Stimulated activated naive CD4-positive, alpha-beta T cell (primary cell): Measurements from ENCODE around the gene MYEOV.

Experiments used
- DNase-seq, 6 experiments: peaks; one replicate each; lab custom pipeline; 2025; lab: John Stamatoyannopoulos, UW

MYEOV gene

DNA sequence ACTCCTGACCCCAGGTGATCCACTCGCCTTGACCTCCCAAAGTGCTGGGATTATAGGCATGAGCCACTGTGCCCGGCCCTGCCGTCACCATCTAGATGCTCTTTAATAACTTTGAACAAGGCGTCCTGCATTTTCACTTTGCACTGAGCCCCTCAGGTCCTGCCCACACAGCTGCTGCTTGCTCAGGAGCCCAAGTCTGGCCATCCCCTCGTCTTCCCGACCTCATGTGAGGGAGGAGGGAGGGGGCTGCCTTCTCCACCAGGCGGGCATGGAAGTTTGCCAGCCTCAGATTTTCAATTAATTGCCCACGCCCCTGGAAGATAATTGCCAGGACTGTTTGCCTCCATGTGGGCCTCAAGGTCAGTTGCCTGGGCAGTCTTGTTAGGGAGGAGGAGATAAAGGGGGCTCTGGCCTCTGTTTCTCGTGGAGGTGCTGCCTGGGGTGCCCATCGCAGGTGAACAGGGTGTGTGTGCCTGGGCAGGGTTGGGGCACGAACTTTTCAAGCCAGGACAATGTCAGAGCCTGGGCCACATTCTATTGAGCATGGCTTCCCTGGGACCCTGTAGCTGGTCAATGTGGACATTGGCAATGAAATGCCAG, 27.9 kb upstream of the MYEOV start:
- DNase-seq = no peak

DNA sequence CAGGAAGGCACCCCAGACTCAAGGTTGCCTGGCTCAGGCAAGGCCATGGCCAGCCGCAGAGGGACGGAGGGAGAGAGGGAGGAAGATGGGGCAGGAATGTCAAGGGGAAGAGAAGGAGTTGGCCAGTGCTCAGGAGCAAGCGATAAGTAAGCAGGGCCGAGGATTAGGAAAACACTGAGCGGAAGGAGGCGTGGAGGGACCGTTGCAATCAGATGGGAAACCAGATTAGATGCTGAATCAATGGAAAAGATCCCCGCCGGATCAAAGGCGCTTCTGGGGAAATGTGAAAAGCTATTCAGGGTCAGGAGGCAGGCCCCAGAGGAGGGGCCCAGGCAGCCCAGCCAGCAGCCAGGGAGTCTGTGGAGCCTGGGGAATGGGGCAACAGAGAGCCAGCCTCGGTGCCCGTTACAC, 26.6 kb upstream of the MYEOV start:
- no peak for DNase-seq

DNA sequence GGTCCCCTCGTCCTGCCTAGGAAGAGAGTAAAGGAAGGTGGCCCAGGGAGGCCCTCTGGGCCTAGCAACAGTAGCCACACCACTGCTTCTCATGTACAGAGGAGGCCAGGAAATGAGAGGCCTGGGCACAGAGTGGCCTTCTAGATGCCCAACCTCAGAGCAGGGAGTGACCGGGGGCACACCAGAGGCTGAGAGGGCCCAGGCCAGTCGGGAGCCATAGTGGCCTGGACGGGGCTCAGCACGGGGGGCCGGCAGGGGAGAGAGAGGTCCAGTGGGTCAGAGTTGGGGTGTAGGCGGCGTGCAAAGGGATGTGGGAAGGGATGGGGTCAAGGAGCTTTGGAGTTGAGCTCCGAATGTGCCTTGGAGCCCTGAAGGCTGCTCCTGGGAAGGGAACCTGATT, 25.0 kb upstream of the MYEOV start:
- no peak for DNase-seq

DNA sequence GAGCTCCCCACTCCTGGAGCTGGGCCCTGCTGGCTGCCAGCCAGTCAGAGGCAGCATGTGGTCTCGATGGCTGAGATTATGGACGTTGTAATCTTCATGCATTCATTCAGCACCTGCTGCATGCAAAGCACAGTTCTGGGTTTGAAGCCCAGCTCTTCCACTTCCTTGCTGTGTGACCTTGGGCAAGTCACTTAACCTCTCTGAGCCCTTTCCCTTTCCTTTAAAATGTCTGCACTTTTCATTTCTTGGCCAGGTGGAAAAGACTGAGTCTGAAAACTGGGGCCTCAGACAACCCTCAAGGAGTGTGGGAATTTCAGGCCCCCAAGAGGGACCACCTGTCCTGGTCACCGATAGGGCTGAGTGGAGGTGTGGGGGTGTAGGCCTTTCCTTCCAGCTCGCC, 24.6 kb upstream of the MYEOV start:
- DNase-seq = no peak

DNA sequence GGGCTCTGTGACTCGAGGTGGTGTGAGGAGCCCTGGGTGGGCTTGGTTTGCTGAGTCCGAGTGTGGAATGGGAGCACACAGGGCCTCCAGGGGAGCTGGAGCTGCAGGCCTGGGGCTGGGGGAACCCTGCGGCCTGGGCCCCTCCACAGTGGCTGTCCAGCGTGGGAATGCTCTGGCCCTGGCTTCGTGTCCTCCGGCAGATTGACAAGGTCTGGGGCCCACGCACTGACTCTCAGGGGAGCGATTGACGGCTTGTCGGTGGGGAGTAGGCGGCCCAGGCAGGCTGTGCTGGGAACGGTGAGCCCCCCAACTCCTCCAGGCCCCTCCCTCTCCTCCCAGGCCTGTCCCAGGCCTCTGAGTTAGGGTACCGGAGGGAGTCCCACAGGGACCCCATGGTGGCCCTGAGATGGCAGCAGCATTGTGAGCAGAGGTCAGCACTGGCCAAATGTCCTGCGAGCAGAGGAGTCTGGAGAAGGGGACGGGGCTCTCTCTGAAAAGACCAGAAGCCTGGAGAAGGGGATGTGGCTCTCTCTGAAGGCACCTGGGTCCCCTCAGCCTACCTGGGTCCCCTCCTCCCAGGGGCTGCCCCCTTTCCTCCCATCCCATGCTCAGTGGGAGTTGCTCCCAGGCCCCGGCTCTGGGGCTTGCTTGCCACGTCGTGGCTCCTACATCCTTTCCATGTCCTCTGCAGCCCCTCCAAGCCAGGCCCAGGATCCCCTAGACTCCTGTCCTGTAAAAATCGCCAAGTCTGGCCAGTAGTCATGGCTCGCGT, 23.8 kb upstream of the MYEOV start:
- DNase-seq = no peak

DNA sequence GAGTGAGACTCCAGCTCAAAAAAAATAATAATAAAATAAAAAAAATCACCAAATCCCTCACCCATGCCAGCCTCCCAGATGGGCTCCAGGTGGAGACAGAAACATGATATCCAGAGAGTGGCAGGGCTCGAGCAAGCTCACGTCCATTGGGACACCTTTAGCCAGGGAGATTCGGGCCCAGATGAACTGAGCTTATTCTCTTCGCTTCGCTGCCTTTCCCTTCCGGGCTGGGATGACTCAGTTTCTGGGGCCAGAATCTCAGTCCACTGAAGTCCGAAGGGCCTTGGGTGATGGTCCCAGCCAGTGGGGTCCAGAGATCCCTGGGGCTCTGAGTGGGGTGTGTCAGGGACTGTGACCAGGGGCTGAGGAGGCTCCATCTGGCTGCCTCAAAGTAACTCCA, 23.0 kb upstream of the MYEOV start:
- DNase-seq = no peak

DNA sequence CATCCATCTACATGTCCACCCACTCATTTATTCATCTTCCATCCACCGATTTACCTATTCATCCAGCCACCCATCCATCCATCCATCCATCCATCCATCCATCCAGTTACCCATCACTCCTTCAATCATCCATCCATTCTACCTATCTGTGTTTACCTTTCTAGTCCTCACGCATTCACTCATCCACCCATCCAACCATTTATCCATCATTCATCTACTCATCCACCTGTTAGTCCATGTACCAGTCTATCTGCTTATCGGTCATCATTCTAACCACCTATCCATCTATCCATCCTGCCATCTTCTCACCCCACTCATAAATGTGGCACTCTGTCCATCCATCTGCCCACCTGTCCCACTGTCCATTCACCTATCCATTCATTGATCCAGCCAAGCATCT, 21.9 kb upstream of the MYEOV start:
- no peak for DNase-seq

DNA sequence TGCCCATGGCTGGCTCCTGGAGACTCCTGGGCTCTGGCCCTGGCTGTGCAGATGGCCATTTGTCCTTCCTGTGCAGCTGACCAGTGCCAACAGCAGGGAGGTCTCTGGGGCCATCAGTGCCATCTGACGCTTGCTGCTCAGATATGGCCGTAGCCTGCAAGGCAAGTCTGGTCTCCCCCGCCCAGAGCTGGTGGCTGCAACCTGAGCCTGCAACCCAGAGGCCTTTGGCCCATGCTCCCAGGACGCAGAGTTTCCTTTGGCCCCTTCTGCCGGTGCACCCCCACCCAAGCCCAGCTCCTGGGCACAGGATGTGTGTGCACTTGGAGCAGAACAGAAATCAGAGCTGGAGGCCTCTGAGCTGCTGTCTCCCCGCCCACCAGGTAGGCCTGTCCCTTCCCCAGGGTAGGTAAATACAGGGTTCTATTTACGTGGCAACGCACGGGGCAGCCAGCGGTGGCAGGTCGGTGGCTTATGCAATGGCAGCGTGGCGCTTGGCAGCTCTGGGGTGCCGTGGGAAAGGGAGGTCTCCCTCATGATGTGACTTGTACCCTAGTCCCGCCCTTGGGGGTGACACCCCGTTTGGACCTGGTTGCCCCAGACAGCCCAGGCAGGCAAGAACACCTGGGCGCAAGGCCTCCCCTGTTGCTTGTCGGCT, 21.0 kb upstream of the MYEOV start:
- DNase-seq = no peak

DNA sequence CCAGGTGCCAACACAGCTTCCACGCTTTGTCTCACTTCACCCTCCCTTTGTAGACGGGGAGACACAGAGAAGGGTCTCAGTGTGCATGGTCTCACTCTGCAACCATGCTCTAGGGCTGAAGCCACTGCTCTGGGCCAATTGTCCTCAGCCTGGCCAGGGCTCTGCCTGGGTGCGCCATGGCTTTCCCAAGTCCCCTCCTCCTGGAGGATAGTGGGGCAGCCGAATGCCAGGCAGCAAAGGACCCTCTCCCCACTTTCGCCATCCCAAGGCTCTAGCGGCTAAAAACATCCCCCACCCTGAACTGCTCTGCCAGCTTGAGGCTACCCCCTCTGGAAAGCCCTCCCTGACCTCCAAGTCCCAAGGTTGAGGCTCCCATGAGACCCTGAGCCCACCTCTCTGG, 20.4 kb upstream of the MYEOV start:
- DNase-seq = no peak

DNA sequence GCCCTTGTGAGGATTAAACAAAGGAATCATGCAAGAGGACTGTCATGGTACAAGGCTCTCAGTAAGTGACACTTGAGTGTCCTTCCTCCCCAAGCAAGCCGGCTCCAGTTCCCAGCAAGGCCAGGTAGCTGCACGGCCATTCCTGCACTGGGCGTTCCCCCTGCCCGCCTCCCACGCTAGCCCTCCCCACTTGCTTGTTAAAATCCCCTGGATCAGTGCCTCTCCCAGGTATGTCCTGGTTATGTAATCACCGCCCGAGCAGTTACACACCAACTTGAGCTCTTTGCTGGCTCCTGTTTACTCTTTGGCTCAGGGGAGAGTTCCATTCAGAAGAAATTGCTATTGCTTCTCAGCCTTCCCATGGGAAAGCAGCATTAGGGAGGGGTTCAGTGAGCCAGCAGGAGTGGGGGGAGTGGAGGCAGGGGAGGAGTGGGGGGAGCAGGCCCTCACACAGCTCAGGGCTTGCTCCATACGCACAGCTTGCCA, 19.4 kb upstream of the MYEOV start:
- DNase-seq = no peak

DNA sequence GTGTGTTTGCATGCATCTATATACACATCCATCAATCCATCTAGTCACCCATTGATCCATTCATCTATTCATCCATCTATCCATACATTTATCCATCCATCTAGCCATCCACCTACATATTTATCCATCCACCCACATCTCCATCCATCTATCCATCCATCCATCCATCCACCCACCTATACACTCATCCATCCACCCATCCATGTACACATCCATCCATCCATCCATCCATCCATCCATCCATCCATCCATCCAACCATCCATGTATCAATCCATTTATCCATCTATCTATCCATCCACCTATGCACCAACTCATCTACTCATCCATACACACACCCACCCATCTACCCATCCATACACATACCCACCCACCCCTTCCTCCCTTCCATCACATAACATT, 18.8 kb upstream of the MYEOV start:
- no peak for DNase-seq

DNA sequence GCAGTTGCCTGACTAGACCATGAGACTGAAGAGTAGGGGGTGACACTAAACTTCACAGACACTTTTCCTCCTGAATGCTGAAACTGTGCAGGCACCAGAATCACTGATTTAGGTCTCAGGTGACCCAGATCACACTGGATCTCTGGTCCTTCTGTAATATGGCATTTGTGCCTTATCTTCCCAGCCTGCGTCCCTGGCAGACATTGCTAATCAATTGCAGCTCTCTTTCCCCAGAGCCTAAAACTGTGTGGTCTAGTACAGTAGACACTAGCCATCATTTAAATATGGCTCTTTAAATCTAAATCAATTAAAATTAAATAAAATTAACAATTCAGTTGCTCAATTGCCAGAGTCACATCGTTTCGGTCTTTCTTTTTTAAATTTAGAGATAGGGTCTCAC, 17.8 kb upstream of the MYEOV start:
- DNase-seq = no peak

DNA sequence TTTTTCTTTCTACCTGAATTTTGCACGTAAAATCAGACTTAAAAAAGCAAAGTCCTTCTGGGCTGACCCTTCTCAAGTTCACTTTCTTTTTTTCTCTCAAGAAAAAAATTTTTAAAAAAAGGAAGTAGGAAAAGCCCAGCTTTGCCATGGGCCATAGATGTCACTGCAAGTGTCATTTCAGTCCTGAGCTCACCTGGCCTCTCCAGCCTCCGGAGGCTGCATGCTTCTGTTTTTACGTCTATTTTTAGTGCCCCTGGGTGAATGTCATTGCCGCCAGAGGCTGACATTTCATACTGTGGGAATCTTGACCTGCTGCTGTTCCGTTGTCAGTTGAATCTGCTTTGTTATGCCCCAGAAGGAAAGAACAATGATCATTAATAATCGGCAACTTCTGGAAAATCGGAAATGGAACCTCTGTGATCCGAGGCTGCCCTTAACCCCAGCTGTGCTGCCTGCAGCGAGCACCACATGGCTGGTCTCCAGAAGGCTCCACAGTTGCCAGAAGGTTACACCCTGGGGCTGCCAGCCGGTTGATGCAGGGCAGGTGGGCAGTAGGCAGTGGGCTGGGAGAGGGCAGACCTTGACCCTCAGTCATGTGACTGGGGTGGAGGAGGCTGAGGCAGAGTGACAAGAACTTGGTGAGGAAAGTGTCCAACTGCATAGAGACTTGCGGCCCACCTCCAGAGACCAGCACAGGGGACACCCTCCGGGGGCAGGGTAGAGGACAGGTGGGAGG, 16.7 kb upstream of the MYEOV start:
- no peak for DNase-seq

DNA sequence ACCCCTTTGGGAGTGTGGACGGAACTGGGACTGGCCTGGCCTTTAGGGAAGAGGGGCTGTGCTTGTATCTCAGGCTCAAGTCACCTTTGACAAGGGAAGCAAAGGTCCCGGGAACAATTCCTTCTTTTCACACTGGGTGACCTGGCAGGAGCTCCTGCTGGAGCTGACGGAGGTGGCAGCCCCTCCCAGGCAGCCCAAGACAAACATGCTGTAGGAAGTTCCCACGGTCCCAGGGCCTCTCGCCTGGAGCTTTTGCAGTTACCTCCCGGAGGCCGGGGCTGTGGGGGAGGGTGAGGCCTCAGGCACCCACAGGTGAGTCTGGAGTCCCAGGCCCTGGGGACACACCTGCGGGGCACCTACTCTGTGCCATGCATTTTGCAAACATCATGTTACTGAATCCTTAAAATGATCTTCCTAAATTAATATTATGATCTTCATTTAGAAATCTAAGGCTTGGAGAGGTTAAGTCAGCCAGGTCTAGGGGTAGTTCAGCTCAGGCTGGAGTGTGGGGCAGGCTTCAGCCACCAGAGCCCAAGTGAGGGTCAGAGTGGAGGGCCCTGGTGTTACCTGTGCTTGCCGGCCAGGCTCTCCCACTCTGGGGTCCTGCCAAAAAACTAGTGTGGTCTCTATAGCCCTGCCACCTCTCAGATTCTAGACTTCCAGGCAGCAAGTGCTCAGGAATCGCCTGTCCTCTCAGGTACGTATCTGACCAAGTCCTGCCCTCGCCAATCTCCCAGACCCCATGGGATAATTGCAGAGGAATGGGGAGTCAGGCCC, 15.7 kb upstream of the MYEOV start:
- DNase-seq = no peak

DNA sequence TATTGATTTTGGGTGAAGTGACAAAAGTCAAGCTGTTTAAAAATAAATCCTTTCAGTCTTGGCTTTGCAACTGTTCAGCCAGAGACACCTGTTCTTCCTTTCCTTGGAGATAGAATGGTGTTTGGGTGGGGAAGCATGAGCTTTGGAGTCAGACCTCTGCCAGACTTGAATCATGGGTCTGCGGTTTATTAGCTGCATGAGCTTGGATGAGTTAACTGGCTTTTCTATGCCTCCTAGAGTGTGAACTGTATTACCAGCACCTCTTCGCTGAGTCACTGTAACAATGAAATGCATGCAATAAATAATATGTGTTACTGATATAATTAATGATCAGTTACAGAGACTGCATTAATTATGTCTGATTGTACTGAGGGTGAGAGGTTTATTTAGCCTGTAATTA, 13.5 kb upstream of the MYEOV start:
- no peak for DNase-seq

DNA sequence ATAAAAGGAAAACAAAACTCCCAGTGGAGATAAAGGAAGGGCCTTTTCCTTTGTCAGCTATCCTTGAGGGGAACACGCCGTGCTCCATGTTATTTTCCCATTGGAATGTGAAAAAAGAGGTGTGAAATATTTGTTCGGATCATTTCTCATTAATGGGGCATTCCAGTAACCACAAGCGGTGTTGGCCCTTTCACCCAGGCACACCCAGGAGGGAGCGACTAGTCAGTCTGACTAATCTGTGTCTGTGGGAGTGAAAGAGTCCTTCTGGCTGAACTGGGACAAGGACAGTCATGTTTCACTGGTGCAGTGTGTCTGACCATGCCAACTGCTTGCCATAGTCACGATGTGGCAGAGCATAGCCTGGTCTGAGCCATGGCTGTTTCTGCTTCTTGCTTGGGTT, 13.0 kb upstream of the MYEOV start:
- no peak for DNase-seq

DNA sequence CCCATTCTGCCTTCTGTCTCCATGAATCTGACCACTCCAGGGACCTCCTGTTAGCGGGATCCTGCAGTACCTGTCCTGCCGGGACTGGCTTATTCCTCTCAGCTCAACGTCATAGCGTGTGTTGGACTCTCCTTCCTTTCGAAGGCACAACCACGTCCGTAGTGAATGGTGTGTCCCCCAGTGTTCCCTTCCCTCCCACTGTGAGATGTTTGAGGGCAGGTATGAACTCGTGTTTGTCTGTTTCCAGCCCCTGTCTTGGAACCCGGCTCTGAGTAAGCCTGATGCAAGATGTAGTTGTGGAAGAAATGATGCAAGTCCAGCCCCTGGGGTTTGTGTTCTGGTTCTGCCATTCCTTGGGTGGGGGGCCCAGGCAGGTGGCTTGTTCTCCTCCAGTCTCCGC, 10.5 kb upstream of the MYEOV start:
- no peak for DNase-seq

DNA sequence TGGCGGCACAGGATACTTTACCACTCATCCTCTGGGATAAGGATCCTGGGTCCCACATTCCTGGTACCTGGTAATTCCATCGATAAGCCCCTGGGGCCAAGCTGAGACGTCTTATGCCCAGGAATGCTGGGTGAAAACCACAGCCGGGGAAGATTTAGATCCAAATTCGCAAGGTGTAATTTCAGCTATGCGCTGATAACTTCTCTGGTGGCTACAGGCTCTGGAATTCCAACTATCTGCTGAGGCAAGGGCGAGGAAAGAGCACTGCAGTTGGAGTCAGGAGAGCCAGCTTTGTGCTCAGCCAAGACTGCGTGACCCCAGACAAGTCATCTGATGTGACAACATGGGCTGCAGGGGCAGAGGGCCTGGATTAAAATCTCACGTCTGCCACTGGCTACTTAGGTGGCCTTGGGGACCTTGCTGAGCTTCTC, 9.9 kb upstream of the MYEOV start:
- no peak for DNase-seq

DNA sequence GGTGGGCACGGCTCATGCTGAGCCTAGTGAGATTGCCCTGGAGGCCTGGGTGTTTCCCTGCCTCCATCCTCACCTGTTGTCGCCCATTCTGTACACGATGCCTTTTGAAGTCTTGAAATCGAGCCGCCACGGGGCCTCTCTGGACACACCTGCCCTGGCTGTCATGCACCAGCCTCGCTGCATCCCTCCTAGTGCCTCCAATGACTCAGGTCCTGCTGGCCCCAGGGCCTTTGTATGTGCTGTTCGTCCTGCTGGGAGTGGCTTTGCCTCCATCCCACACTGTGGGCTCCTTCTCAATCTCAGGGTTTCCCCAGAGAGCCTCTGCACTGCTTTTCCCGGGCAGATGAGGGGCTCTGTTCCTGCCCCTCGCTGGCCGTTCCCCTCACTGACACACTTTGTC, 8.9 kb upstream of the MYEOV start:
- no peak for DNase-seq

DNA sequence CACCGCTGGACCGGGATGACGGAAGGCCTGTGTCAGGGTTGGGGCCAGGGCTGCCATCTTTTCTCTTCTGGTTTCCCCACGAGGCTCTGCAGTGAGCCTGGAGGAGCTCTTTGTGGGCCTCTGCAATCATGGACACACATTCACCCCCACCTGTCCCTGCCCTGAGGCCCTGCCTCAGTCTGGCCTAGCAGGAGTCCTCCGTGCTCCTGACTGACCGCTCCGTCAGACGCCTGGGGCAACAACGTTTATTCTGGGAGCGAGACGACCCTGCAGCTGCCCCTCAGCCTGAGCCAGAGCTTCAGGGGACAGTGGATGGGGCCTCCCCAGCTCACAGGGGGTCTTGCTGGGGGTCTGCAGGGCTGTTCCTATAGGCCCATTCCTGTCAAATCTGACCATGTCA, 8.2 kb upstream of the MYEOV start:
- no peak for DNase-seq

DNA sequence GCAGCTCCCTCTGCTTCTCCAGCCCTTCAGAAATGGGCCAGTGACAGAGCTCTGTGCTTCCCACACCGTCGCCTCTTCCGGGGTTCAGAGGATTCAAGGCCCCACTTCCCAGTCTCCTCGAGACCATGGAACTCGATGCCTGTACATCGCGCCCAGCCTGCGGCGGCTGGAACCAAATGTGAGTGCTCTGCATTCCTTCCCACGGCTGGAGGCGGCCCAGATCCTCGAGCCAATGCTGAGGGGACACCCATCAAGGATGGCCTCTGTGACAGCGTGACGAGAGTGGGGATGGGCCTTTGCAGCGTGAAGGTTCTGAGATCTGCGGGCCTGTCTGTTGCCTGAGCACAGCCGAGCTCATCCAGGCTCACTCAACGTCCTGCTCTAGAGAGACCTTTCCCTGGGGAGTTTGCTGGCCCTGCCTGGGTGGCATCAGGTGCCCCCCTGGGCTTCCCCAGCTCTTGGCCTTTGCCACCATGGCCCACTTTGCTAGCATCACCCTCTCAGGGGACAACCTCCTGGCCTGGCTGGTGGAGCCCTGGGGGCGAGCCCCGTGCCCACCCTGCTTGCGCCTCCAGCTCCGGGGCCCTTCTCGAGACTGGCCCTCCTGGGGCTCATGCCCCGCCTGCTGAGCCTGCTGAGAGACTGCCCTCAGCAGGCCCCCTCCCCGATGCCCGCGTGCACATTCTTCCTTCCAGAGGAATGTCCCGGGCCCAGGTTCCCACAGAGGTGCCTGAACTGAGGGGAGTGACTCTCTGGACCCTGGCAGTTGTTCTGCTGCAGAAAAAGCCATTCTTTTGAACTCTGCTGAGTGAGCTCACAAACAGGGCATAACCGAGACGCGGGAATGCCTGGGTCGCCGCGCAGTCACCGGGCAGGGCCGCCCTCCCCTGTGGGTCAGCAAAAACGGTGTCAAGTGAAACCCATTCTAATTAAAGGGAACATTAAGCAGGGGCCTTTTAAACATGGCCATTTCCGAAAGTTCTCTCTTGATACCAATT, 7.3 kb upstream of the MYEOV start:
- no peak for DNase-seq
